Loucy (cell line): ENCODE data around the gene RBBP6.

Experiments
- H2AFZ ChIP-seq: fragments of 200-600 bp; sonication (generic); 2 replicates; pipeline ENCODE4 v1.6.0; 2016; ENCODE audit warnings: antibody characterized with exemption, mild to moderate bottlenecking, low read length, moderate library complexity
- H3F3A ChIP-seq: fragments of 200-600 bp; 2 replicates; pipeline ENCODE4 v1.6.0; 2016; ENCODE audit warnings: antibody characterized with exemption, low read depth, mild to moderate bottlenecking
- H3K27me3 ChIP-seq: fragments of 200-600 bp; sonication (generic); 2 replicates; pipeline ENCODE4 v1.6.1; 2014; ENCODE audit warnings: low read length, mild to moderate bottlenecking; ENCODE audit not compliant: insufficient read depth, poor library complexity, severe bottlenecking
- H3K36me3 ChIP-seq: fragments of 200-600 bp; sonication (generic); 2 replicates; pipeline ENCODE4 v1.6.1; 2016; ENCODE audit warnings: low read length; ENCODE audit not compliant: insufficient read depth
- H3K4me1 ChIP-seq: fragments of 200-600 bp; sonication (generic); 2 replicates; pipeline ENCODE4 v1.5.1; 2014; ENCODE audit warnings: low read length, mild to moderate bottlenecking; ENCODE audit not compliant: insufficient read depth, poor library complexity, severe bottlenecking
- H3K4me2 ChIP-seq: fragments of 200-600 bp; sonication (generic); 2 replicates; pipeline ENCODE4 v1.6.0; 2014; ENCODE audit warnings: antibody characterized with exemption, low read length, low read depth, mild to moderate bottlenecking; ENCODE audit not compliant: poor library complexity, severe bottlenecking
- H3K4me3 ChIP-seq: fragments of 200-600 bp; sonication (generic); 2 replicates; pipeline ENCODE4 v1.5.1; 2014; ENCODE audit warnings: low read length, mild to moderate bottlenecking, mixed read lengths; ENCODE audit not compliant: poor library complexity, severe bottlenecking
- H3K79me2 ChIP-seq: fragments of 200-600 bp; sonication (generic); 2 replicates; pipeline ENCODE4 v1.6.1; 2014; ENCODE audit warnings: low read length; ENCODE audit not compliant: insufficient read depth
- H3K9ac ChIP-seq: fragments of 200-600 bp; sonication (generic); 2 replicates; pipeline ENCODE4 v1.6.0; 2014; ENCODE audit warnings: mild to moderate bottlenecking, low read depth, low read length, moderate library complexity; ENCODE audit not compliant: poor library complexity, severe bottlenecking
- H3K9me2 ChIP-seq: fragments of 200-600 bp; sonication (generic); replicated peaks from 2 replicates; pipeline ENCODE4 v1.6.1; 2016; ENCODE audit warnings: low read depth, low read length, mixed read lengths
- H3K9me3 ChIP-seq: fragments of 200-600 bp; sonication (generic); 2 replicates; pipeline ENCODE4 v1.6.1; 2014; ENCODE audit warnings: mild to moderate bottlenecking, antibody characterized with exemption, low read length, low read depth; ENCODE audit not compliant: insufficient read depth
- H4K20me1 ChIP-seq: fragments of 200-600 bp; sonication (generic); 2 replicates; pipeline ENCODE4 v1.6.0; 2014; ENCODE audit warnings: antibody characterized with exemption, low read length, mild to moderate bottlenecking; ENCODE audit not compliant: insufficient read depth, poor library complexity, severe bottlenecking
- EZH2phosphoT487 ChIP-seq: fragments of 200-600 bp; IDR thresholded peaks from 2 replicates; pipeline ENCODE4 v1.6.1; 2018; ENCODE audit warnings: antibody characterized with exemption, mild to moderate bottlenecking, moderate library complexity, borderline replicate concordance
- TF ChIP-seq, protein P1 (sequence below): fragments of 200-600 bp; sonication (generic); conservative IDR thresholded peaks from 2 replicates; pipeline ENCODE4 v1.5.1; 2014; ENCODE audit warnings: mild to moderate bottlenecking, antibody characterized with exemption, low read length

The RBBP6 gene

DNA sequence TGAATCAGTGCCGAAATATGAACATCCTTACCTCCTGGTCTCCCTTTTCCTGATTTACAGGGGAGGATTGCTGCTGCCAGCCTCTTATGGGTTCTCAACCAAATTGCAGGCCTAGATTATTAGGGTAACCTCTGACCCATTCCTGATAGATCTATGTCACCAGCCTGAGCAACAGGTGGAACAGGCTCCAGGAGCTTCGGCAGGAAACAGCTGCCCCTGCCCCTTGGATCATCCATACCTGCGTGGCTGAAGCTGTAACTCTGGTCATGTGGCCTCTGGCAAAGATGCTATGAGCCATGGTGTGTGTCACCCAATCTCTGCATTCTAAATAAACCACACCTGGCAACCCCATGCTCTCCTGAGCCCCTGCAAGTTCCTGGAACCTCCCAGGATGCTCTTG, 18.4 kb upstream of the RBBP6 start:
- H2AFZ ChIP-seq, result no peak overlapping the region
- TF ChIP-seq, protein P1, sequence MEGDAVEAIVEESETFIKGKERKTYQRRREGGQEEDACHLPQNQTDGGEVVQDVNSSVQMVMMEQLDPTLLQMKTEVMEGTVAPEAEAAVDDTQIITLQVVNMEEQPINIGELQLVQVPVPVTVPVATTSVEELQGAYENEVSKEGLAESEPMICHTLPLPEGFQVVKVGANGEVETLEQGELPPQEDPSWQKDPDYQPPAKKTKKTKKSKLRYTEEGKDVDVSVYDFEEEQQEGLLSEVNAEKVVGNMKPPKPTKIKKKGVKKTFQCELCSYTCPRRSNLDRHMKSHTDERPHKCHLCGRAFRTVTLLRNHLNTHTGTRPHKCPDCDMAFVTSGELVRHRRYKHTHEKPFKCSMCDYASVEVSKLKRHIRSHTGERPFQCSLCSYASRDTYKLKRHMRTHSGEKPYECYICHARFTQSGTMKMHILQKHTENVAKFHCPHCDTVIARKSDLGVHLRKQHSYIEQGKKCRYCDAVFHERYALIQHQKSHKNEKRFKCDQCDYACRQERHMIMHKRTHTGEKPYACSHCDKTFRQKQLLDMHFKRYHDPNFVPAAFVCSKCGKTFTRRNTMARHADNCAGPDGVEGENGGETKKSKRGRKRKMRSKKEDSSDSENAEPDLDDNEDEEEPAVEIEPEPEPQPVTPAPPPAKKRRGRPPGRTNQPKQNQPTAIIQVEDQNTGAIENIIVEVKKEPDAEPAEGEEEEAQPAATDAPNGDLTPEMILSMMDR, result no peak
- TF ChIP-seq EZH2phosphoT487, result no peak
- H3K4me2 ChIP-seq, result no peak overlapping the region

DNA sequence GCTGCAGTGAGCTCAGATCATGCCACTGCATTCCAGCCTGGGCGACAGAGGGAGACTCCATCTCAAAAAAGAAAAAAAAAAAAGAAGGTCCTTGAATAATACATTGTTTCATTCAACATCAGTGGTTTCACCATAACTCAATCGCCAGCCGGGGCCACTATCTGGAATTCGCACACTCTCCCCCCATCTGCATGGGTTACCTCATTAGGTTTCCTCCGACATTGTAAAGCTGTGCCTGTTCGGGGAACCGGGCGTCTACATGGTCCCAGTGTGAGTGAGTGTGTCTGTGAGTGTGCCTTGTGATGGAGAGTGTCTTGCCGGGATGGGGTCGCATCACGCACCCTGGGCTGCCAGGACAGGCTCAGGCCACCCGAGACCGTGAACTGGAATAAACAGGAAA, 16.6 kb upstream of the RBBP6 start:
- Histone ChIP-seq H3K9me2 (no peaks in the 10 kb centered on the region), H3K4me3 (no peak overlapping the region), H3K4me1 (no peaks in the 10 kb centered on the region), H2AFZ (no peak overlapping the region), H3K9me3 (no peaks in the 10 kb centered on the region), H4K20me1 (no peaks in the 10 kb centered on the region), H3K9ac (no peak overlapping the region), H3F3A (no peaks in the 10 kb centered on the region), H3K36me3 (no peaks in the 10 kb centered on the region), H3K4me2 (no peak overlapping the region), H3K79me2 (no peaks in the 10 kb centered on the region), H3K27me3 (no peaks in the 10 kb centered on the region)
- TF ChIP-seq, protein P1, result no peak
- TF ChIP-seq EZH2phosphoT487, result no peak

More for the DNA sequence above, 18.4 kb upstream of the RBBP6 start:
- Histone ChIP-seq H3K9ac (no peak overlapping the region), H3K36me3 (no peaks in the 10 kb centered on the region), H3K79me2 (no peaks in the 10 kb centered on the region), H3K27me3 (no peaks in the 10 kb centered on the region), H3K4me3 (no peak overlapping the region), H4K20me1 (no peaks in the 10 kb centered on the region), H3K9me2 (no peaks in the 10 kb centered on the region), H3F3A (no peaks in the 10 kb centered on the region), H3K9me3 (no peaks in the 10 kb centered on the region), H3K4me1 (no peaks in the 10 kb centered on the region)

DNA sequence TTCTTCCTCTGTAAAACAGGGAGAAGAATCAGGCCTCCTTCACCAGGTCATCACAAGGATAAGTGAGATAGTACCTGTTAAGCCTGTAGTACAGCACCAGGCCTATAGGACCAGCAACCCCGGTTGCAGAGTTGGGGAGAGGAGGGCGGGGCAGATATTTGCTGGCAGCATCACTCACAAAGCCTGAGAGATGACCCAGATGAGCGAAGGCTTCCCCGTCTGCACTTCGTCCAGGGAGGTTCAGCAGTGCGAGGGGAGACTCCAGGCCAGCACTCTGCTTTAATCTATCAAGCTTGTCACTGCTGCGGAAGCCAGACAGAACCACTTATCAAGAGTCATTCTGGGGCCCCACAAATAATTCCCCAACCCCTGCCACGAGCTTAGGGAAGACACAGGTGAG, 15.8 kb upstream of the RBBP6 start:
- no peaks in the 10 kb centered on the region for H3K9me3 ChIP-seq
- H3K36me3 ChIP-seq, result no peaks in the 10 kb centered on the region
- no peak overlapping the region for H3K4me3 ChIP-seq
- H3K9me2 ChIP-seq, result no peaks in the 10 kb centered on the region
- H3K4me1 ChIP-seq, result no peaks in the 10 kb centered on the region
- no peaks in the 10 kb centered on the region for H3F3A ChIP-seq
- no peak overlapping the region for H3K9ac ChIP-seq
- no peak overlapping the region for H2AFZ ChIP-seq
- H3K27me3 ChIP-seq, result no peaks in the 10 kb centered on the region
- TF ChIP-seq, protein P1, result no peak
- no peak for TF ChIP-seq EZH2phosphoT487
- H3K4me2 ChIP-seq, result no peak overlapping the region
- H3K79me2 ChIP-seq, result no peaks in the 10 kb centered on the region
- H4K20me1 ChIP-seq, result no peaks in the 10 kb centered on the region
